Liver (tissue), 3 donors: ENCODE measurements around the gene PC.

Experiments
- HNF4A ChIP-seq, 2 donors: conservative IDR thresholded peaks; 2 replicates each; pipeline ENCODE4 v1.6.1; 2016; ENCODE audit warnings: antibody characterized with exemption in 2 of 2, mild to moderate bottlenecking in 2 of 2
- RXRA ChIP-seq, 2 donors: IDR thresholded peaks; 2 replicates each; pipeline ENCODE4 v1.6.1; 2017 to 2018; ENCODE audit warnings: antibody characterized with exemption in 2 of 2, mild to moderate bottlenecking in 1 of 2
- TF ChIP-seq, protein P1 (sequence below): fragments of 150-350 bp; IDR thresholded peaks from 2 replicates; pipeline ENCODE4 v1.5.1; 2017; ENCODE audit warnings: improper control_type of control experiment, low read depth, low read length; ENCODE audit not compliant: missing input control
- TF ChIP-seq, protein P2 (sequence below): IDR thresholded peaks from 2 replicates; pipeline ENCODE4 v1.6.1; 2016; ENCODE audit warnings: antibody characterized with exemption
- donor health status: healthy.
- donor health status: healthy.

DNA sequence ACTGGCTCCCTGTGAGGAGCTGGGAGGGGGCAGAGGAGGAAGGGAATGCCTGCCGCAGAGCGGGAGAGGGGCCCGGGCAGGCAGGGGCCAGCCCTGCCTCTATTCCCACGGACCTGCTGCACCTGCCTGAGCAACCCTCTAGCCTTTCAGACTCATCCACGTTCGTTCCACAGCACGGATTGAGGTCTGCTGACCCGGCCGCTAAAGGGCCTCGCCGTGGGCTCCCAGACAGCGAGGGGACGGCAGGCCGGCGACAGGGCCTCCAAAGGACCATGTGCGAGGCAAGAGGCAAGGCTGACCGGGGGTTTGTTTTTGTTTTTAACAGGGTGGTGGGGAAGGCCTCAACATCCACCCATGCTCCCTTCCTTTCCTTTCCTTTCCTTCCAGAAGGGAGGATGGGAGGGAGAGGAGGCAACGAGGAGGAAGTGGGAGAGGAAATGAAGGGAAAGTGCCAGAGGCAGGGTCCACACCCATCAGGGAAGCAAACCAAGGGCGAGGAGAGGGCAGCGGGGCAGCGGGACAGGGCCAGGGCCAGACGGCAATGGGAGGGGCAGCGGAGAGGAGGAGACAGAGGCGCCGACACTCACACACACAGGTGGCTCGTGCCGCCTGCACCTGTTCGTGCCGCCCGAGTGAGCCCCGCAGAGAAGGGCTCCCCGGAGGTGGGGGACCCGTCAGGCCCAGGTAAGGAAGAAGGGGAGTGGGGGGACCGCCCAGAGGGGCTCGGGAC, 93.8 kb downstream of the PC start:
- TF ChIP-seq, protein P1, sequence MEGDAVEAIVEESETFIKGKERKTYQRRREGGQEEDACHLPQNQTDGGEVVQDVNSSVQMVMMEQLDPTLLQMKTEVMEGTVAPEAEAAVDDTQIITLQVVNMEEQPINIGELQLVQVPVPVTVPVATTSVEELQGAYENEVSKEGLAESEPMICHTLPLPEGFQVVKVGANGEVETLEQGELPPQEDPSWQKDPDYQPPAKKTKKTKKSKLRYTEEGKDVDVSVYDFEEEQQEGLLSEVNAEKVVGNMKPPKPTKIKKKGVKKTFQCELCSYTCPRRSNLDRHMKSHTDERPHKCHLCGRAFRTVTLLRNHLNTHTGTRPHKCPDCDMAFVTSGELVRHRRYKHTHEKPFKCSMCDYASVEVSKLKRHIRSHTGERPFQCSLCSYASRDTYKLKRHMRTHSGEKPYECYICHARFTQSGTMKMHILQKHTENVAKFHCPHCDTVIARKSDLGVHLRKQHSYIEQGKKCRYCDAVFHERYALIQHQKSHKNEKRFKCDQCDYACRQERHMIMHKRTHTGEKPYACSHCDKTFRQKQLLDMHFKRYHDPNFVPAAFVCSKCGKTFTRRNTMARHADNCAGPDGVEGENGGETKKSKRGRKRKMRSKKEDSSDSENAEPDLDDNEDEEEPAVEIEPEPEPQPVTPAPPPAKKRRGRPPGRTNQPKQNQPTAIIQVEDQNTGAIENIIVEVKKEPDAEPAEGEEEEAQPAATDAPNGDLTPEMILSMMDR, result no peak
- TF ChIP-seq, protein P2, sequence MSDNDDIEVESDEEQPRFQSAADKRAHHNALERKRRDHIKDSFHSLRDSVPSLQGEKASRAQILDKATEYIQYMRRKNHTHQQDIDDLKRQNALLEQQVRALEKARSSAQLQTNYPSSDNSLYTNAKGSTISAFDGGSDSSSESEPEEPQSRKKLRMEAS, result no peak
- TF ChIP-seq HNF4A (conservative IDR thresholded peaks at IDR 0.05) (no peak), RXRA (IDR thresholded peaks at IDR 0.05) (no peak)
